Epithelial cell of proximal tubule (primary cell): Measurements from ENCODE around the gene APLF. TPM values are rescaled to one million over a fixed set of nuclear protein-coding genes. Genes with fewer than 3 reads are reported as not detected.
"Not testable (repeated sequence)": the region's sequence is repeated elsewhere in the genome, so short reads cannot be mapped to it uniquely, and the experiment has no call there.

Source experiments
- DNase-seq: peaks from one replicate; pipeline ENCODE4 v3.0.0-alpha.2; 2011; ENCODE audit warnings: low read depth
- H3K4me3 ChIP-seq: 2 replicates; pipeline ENCODE4 v1.5.1; 2011; ENCODE audit warnings: low read depth, mild to moderate bottlenecking, low read length
- CTCF ChIP-seq: conservative IDR thresholded peaks from 2 replicates; pipeline ENCODE4 v1.5.1; 2012; ENCODE audit warnings: low read depth, mild to moderate bottlenecking, low read length
- total RNA-seq: library from RNA; depleted of rRNA; stranded (reverse); fragments of >200 nt; gene quantifications from 2 replicates; pipeline ENCODE4 v1.2.3, GENCODE V29; 2015

Gene APLF
- total RNA-seq, 1 donor from 2014 or later, result 5.1 TPM

- no peak overlapping the region for H3K4me3 ChIP-seq
- no peak for TF ChIP-seq CTCF
- DNase-seq, result no peak
Measured at GRCh38 chr2:68512966-68513365, 45.6 kb downstream of the APLF start.

- no peak for DNase-seq
- no peak for TF ChIP-seq CTCF
- H3K4me3 ChIP-seq, result no peak overlapping the region
Measured at GRCh38 chr2:68514316-68514929, 47.0 kb downstream of the APLF start.

GRCh38 chr2:68516051-68516955, 48.9 kb downstream of the APLF start:
- no peak for DNase-seq
- H3K4me3 ChIP-seq, result no peak overlapping the region
- TF ChIP-seq CTCF, result no peak

- no peak overlapping the region for H3K4me3 ChIP-seq
Measured at GRCh38 chr2:68519236-68519635, 51.9 kb downstream of the APLF start.

GRCh38 chr2:68521037-68521436, 53.7 kb downstream of the APLF start:
- no peak overlapping the region for H3K4me3 ChIP-seq
- TF ChIP-seq CTCF, result no peak
- no peak for DNase-seq

More at GRCh38 chr2:68519236-68519635, 51.9 kb downstream of the APLF start:
- no peak for DNase-seq
- TF ChIP-seq CTCF, result no peak

- not testable (repeated sequence) for DNase-seq, H3K4me3 ChIP-seq
Measured at GRCh38 chr2:68526943-68527342, 59.6 kb downstream of the APLF start.

- H3K4me3 ChIP-seq, DNase-seq: not testable (repeated sequence)
Measured at GRCh38 chr2:68527343-68528081, 60.1 kb downstream of the APLF start.

GRCh38 chr2:68529156-68529555, 61.8 kb downstream of the APLF start:
- not testable (repeated sequence) for DNase-seq

GRCh38 chr2:68529651-68530050, 62.3 kb downstream of the APLF start:
- not testable (repeated sequence) for H3K4me3 ChIP-seq, DNase-seq

More at GRCh38 chr2:68529156-68529555, 61.8 kb downstream of the APLF start:
- not testable (repeated sequence) for H3K4me3 ChIP-seq
